HG03520 (cell line): ENCODE measurements around the gene SIRPB2.

Experiments
- ATAC-seq: cut with Tn5 transposase; IDR thresholded peaks from one replicate; pipeline ENCODE4 v1.9.1; 2021; ENCODE audit warnings: mild to moderate bottlenecking, moderate library complexity; ENCODE audit not compliant: unreplicated experiment

SIRPB2 gene

DNA sequence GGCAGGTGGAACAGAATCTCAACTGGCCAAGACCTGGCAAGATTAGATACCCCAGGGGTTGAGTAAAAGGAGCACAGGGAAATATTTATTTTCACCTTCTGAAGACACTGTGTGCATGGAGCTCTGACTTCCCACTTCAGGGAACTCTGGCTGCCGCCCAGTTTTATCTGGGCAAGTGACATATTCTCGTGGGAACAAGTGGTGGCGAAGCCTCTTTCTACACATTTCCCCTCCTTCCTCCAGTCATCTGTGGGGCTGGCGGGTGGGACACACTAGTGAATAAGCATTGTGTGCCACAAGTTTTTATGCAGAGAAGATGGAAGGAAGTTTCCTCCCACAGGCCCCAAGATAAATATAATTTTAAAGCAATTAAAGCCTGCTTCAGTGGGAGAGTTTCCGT lies 48.1 kb downstream of the SIRPB2 start:
- ATAC-seq, result no peak

DNA sequence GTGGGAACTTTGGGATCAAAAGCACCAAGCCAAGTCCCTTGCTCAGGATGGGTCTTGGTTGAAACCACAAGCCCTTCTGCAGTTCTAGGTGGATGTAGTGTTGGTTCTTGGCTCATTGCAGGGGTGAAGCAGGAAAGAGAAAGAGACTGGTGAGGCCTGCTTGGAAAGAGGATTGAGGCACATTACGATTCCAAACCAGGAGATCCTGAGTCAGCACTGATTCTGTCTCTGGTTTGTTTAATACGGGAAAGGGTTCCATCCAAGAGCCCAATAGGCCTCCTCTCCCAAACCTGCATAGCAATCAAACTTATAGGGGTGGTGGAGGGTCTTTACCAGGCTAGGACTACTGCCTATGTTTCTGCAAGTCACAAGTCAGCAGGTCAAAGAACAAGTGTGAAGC lies 48.9 kb downstream of the SIRPB2 start:
- ATAC-seq, result no peak

DNA sequence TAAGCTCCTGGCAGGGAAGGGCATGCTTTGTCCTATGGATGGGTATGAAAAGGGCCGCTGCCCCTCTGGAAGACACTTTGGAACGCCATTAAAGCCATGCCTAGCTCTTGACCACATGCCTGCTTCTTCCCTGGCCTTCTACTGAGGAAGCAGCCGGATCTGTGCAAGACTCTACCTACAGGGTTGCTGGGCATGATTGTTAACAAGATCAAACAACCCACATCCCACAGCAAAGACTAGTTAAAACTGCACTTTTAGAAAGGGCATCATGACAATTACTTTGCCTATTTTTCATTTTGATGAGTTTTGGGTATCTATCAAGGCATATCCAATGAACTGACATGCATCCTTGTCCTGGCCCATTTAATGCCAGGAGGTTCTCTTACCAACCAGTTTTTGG lies 50.1 kb downstream of the SIRPB2 start:
- ATAC-seq, result no peak

DNA sequence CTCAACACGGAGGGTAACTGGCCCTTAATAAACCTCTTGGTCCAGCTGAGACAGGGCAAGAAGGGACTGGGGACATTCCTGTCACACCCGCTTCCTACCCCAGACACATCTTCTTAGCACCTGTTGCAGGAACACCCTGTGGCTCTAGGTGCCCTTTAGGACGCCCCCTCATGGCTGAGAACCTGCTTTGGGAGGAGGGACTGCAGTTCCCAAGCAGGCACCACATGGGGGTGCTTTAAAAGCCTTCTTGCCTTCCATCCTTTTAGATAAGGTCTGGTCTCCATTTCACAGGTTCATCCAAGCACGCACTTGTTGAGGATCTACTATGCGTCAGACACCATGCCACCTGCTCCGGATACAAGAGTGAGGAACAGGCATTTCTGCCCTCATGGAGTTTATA lies 51.2 kb downstream of the SIRPB2 start:
- no peak for ATAC-seq

DNA sequence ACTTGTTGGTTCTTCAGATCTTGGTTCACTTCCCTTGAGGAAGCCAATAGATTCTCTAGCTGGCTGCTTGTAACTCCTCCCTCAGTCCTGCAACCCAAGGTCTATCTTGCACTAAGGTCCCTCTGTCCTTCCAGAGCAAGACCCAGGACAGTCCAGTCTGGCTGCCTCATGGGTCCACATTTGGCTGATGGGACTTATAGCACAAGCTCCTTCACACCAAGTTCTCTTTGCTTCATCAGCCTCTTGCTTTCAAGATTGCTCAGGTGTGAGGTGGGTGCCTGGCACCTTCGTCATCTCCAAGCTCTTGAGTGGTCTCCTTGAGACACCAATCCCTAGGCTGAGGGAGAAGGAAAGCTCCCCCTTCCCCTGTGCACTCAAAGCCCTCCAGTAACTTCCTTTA lies 52.9 kb downstream of the SIRPB2 start:
- no peak for ATAC-seq

DNA sequence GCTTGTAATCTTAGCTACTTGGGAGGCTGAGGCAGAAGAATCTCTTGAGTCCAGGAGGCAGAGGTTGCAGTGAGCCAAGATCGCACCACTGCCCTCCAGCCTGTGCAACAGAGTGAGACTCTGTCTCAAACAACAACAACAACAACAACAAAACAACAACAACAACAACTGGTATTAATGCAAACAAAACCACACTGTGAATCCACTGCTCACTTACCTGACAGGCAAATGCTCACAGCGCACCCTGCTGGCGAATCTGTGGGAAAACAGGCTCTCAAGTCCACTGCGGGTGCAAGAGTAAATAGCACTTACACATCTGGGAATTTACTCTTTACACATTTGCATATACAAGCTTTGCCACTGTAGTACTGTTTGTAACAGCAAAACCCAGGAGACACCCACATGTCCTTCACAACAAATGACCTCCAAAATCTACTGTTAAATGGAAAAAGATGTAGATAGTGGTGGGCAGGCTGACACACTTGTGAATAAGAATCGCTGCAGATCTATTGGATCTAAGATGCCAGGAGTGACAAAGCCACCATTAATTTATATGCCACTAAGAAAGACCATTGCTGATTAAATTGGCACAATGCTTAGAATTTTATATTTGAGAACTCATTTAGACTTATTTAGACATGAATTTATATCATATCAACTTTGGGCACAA lies 53.9 kb downstream of the SIRPB2 start:
- ATAC-seq, result no peak

DNA sequence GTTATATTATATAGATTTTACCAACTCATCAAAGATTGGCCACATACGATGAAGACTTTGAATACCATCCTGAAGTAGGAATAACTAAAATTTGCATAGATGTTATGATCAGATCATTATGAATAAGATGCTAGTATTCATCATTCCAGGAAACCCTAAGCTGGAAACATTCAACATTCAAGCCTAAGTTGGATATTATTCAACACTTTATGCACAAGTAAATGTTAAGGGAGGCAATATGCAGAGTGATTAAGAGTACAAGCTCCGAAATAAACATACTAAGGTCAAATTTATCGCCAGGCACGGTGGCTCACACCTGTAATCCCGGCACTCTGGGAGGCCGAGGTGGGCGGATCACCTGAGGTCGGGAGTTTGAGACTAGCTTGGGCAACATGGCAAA lies 55.0 kb downstream of the SIRPB2 start:
- no peak for ATAC-seq

DNA sequence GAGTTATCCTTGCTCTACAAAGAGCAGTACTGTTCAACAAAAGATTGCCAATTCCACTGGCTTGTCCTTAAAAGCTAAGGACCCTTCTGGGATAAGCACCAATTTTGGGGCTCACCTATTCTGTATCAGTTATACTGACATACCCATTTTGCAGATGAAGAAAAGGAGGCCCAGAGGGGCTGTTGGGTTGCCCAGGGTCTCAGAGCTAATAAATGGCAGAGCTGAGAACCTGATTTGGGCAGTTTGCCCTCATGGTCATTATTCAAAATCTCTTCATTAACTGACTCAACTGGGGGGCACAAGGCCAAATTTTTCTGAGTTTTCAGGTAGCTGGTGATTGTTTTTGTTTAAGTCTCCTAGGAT lies 55.9 kb downstream of the SIRPB2 start:
- ATAC-seq, result no peak

DNA sequence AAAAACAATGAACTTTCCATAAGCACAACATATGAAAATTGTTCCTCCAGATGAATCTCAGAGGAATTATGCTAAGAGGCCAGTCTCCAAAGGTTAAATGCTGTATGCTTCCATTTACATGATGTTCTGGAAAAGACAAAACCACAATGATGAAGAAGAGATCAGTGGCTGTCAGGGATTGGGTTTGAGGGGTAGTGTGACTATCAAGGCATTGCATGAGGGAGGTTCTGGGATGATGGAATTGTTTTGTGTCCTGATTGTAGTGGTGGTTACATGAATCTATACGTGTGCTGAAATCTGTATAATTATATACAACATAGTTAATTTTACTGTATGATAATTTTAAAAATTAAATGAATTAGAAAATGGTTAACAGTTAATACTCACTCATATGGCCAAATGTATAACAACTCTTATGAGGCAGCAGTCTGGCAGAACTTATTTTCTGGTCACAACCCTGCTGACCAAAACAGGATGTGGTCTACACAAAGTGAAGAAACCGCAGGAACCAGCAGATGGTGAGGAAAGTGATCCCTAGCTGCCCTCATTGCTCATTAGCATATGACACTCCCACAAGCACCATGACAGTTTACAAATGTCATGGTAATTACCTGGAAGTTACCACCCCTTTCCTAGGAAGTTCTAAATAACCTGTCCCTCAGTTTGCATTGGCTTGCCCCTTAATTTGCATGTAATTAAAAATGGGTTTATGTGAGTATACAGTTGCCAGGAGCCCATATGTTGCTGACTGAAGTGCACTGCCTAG lies 56.5 kb downstream of the SIRPB2 start:
- ATAC-seq, result peak; percentile 86

DNA sequence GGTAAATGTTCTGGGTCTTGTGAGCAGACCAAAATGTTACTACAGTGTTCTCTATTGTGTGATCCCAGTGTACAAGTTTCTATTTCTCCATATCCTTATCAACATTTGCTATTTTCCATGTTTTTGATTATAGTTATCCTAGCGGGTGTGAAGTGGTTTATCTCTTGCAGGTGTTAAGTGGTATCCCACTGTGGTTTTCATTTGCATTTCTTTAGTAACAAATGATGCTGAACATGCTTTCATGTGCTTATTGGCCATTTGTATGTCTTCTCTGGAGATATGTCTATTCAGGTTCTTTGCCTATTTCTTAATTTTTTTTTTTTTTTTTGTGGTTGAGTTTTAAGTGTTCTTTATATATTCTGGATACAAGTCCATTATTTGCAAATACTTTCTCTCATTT lies 60.1 kb downstream of the SIRPB2 start:
- no peak for ATAC-seq

DNA sequence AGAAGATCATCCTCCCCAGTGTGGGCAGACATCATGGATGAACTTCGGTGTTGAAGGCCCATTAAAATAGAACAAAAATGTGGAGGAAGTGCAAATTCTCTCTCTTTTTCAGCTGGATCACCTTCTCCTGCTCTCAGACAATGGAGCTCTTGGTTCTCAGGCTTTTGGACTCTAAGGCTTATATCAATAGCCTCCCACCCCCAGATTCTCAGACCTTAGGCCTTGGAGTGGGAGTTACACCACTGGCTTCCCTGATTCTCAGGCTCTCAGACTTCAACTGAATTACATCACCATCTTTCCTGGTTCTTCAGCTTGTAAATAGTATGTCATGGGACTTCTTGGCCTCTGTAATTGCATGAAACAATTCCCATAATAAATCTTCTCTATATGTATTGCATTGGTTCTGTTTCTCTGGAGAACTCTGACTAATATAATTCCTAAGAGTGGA lies 61.2 kb downstream of the SIRPB2 start:
- no peak for ATAC-seq

DNA sequence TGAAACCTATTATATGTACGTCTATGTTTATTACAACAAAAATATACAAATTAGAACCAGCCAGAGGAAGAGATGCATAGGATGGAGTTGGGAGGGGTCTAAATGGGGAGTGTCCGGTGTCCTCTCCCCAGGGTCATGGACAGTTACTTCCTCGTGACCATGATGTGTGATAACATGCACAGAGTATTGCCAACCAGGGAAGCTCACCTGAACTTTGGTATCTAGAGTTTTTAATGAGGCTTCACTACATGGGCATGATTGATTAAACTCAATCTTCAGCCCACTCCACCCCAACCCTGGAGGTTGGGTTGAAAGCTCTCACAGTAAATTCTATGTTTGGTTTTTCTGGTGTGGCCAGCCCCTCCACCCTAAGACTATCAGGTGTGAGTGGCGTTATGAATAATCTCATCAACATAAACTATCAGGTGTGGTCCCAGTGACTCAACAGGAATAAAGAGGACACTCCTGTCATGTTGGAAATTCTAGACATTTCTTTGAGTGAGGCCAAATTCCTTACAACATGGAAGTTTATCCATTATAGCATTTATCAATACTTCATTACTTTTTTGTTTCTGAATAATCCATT lies 62.0 kb downstream of the SIRPB2 start:
- ATAC-seq, result no peak

DNA sequence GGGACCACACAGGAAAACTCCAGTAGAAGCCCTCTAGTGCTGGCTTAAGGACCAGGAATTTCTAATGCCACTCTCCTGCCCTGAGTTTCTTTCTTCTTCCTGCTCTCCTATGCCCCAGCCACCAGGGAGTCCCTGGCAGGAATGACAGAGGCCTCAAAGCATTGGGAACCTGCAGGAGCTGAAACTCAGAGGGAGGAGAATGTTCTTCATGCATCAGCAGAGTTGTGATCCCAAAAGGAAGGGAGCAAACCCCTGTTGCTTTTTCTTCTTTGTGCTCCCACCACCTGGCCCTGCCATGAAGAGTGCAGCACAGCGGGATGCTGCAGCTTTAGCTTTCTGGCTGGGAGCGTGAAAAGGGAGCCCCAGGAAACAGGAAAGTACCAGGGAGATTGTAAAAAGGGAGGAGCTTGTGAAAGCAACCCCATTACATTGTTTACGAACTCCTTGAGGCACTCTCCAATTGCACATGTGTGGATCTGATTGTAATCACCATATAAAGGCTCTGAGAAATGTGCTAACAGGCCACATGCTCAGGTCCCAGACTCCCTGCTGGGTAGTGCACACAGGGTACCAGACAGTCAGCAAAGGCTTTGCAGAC lies 63.7 kb downstream of the SIRPB2 start:
- ATAC-seq, result no peak

DNA sequence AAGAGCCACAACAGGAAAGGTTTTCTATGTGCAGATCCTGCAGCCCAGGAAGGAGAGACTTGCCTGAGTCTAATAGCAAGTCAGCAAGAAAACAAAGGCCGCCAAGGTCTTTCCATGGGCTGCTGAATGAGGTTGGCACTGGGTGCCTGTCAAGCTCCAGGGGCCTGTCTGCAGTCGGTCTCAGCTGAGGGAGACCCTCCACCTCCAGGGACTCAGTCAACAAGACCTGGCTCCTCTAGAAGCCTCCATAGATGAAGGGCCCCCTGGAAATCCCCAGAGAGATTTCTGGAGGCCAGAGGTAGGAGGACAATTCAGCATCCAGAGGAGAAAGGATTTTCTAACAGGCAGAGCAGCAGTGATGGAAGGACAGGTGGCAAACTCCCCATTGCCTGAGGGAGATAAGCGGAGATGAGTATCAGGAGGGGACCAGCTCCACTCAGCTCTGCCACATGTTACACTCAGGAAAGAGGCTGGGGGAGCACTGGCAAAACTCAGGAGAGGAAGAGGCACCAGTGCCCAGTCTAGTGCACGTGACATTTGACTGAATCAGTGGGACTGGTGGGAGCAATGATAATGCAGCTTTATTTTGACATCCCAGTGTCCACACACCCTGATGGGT lies 64.9 kb downstream of the SIRPB2 start:
- ATAC-seq, result no peak
